HG02973 (cell line): ENCODE results near the gene FRMPD4.
"Not testable (repeated sequence)": the region's sequence is repeated elsewhere in the genome, so short reads cannot be mapped to it uniquely, and the experiment has no call there.

ENCODE experiments used
- ATAC-seq: cut with Tn5 transposase; IDR thresholded peaks from one replicate; pipeline ENCODE4 v1.9.1; 2021; ENCODE audit warnings: moderate library complexity; ENCODE audit not compliant: unreplicated experiment

Gene FRMPD4

DNA sequence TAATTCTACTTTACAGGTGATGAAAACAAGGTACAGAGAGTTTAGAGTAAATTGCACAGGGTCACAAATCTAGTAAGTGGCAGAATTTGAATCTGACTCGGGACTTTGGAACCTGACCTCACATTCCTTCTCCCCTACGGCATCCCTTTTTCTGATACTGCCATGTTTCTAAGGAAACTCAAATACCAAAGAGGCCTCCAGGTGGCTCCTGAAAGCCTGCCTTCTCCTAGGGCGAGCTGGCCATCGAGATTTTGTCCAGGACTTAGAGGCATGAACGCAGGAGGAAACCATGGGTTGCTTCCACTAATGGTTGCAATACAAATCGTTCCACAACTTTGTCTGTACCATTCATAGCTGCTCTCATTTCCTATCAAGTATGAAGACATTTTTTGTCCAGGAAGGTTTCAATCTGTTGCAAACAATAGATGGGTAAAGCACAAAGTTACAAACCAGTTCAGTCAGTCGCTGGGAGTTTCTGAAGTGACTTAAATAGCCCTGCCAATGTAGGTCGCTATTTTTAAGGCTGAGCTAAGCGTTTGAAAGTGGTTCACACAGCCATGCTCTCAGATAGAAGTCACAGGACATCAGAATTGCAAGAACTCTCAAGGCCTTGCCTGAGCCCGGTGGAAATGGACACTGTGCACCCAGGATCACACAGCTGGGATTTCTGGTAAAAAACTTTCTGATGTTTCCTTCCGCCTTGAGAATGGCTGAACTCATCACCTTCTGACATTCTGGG lies 356.3 kb downstream of the FRMPD4 start:
- ATAC-seq: no peak

DNA sequence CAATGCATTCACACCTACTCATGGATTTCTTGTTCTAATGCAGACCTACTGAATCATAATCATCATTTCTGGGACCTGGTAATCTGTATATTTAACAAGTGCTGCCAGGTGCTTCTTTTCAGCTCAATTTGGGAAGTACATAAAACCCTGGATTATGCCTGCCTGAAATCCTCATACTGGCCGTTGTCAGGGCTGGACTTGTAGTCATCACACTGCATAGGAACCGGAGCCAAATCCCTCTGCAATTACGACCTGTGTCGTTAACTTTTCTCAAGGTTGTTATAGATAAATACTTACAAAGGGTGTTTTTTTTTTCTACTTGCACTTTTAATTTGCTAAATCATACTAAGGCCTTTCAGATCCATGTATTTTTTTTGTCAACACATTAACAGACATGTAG lies 358.1 kb downstream of the FRMPD4 start:
- ATAC-seq: no peak

DNA sequence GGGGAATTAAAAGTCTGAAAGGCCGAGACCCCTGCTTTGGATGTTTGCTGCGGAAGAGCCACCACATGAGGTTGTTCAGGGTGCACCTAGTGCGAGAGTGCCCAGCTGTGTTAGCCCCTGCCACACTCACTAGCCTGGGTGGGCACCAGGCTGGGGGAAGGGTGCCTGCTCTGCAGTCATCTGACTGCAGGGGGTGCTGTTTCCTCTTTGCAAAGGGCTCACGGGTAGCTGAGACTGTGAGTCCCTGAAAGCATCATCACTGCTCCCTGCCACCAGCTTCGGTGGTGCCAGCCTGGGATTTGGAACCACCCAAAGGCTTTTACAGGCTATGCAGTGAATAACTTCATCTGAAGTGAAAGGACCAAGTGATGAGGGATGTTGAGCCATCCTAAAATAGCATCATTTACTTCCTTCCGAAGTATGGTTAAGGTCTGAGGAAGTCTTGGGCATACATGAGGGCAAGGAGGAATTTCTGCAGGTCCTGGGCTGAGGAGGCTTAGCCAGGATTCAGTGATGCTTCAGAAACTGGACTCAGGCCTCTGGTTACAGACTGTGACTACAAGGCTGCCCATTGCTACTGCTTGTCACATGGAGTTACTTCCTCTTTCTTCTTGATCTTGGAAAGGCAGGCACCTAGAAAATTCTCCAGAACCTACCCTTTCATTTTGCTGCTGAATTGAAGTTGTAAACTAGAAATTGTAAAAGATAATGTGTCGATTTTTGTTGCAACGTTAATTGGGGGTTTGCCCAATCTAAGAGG lies 359.7 kb downstream of the FRMPD4 start:
- ATAC-seq: no peak

DNA sequence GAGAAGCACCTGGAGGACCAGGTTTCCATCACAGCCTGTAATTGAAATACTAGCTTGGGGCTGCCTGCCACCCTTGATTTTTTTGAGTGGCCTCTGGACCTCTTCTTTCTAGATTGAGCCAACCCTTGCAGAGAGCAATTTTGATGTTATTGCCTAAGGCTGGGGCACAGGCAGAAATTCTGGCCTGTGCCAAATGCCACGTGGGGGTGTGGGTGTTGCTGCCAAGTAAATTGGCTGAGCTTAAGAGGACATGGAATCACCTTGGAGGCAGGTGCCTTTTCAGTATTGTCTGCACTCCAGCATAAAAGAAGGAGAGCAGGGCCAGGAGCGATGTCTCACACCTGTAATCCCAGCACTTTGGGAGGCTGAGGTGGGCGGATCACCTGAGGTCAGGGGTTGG lies 366.9 kb downstream of the FRMPD4 start:
- ATAC-seq: no peak

DNA sequence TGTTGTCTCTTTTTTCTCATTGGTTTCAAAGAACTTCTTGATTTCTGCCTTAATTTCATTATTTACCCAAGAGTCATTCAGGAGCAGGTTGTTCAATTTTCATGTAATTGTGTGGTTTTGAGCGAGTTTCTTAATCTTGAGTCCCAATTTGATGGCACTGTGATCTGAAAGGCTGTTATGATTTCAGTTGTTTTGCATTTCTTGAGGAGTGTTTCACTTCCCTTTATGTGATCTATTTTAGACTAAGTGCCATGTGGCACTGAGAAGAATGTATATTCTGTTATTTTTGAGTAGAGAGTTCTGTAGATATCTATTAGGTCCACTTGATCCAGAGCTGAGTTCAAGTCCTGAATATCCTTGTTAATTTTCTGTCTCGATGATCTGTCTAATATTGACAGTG lies 377.1 kb downstream of the FRMPD4 start:
- ATAC-seq: peak; percentile 97

DNA sequence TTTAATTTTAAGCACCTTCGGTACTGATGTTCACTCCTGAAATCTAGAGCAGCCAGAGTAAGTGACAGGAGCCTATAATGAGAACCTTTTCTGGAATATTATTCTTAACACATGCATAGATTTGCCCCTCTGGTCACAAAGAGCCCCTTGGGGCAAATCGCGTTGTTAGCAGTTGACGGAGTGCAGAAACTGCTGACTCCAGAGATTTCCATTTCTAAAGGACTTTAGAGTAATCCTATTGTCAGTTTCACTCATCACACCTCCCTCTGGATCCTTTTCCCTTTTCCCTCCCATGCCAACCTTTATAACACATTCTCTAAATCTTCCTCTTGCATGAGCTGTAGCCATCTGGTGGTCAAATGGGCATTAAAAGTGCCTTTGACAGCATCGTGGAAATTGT lies 388.0 kb downstream of the FRMPD4 start:
- ATAC-seq: no peak

DNA sequence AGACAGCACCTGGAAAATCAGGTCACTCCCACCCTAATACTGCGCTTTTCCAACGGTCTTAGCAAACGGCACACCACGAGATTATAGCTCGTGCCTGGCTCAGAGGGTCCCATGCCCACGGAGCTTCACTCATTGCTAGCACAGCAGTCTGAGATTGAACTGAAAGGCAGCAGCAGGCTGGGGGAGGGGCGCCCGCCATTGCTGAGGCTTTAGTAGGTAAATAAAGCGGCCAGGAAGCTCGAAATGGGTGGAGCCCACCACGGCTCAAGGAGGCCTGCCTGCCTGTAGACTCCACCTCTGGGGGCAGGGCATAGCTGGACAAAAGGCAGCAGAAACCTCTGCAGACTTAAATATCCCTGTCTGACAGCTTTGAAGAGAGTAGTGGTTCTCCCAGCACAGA lies 399.8 kb downstream of the FRMPD4 start:
- not testable (repeated sequence) for ATAC-seq

DNA sequence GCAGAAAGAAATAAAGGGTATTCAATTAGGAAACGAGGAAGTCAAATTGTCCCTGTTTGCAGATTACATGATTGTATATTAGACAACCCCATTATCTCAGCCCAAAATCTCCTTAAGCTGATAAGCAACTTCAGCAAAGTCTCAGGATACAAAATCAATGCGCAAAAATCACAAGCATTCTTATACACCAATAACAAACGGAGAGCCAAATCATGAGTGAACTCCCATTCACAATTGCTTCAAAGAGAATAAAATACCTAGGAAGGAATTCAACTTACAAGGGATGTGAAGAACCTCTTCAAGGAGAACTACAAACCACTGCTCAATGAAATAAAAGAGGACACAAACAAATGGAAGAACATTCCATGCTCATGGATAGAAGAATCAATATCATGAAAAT lies 404.0 kb downstream of the FRMPD4 start:
- not testable (repeated sequence) for ATAC-seq

DNA sequence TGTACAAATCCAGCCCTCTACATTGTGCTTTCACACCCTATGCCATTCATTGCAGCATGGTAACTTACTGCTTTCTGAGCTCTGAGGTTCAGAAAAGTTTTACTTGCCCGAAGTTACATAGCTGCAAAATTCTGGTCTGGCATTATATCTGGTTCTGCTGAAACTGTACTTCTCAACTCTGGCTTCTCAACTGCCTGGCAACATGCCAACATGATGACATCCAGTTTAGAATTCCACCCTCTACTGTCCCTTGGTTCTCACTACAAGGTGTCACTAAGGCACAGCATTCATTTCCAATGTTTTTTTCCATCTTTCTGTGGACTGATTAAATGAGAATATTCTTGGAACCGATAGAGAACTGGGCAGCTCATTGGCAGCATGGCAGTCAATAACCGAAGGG lies 410.1 kb downstream of the FRMPD4 start:
- no peak for ATAC-seq

DNA sequence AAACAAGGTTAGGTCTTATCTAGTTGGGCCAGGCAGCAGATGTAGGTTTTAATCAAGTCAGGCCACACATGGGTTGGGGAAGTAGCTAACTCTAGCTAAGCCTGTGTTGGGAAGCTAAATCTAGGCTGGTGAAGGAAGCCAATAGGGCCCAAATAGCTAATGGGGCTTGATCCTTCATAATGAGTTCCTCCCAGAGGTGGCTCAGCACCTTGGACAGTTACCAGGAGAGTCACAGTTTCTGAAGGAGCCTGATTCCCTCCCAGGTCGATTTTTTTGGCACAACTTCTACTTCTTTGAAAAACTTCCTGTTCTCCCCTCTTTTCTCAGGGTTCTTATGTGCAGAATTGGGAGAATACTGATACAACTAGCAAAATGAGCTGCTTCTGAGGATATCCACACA lies 410.5 kb downstream of the FRMPD4 start:
- ATAC-seq: no peak

DNA sequence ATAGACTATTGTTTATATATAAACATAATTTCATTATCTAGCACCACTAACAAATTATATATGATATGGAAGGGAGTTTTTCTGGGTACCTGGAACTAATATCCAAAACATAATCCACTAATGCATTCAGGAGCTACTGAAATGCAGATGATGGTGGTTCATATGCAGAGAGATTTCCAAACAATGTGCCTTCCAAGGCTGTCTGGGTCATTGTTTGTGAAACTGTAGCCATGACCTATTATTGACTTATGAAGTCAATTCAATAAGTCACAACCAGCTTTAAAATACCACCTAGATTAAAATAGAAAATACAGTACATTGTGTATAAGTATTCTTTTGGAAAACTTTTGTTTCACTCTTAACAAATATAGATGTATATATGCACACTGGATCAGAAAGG lies 415.9 kb downstream of the FRMPD4 start:
- no peak for ATAC-seq

DNA sequence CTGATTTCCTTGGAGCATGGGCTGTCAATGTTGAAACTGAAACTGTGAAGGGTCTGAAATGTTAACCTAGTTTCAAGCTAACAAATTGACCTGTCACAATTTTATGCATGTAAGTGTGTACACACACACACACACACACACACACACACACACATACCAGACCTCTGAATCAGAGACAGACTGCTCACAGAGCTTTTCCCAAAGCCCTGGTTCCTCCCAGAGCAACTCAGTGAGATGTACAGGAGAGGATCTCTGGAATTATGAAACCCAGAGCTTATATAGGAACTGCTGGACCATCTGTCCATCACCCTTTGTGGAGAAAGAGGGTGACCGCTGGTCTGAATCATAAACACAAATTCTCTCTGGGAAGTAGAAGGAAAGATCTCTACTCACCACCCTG lies 424.8 kb downstream of the FRMPD4 start:
- ATAC-seq: no peak

DNA sequence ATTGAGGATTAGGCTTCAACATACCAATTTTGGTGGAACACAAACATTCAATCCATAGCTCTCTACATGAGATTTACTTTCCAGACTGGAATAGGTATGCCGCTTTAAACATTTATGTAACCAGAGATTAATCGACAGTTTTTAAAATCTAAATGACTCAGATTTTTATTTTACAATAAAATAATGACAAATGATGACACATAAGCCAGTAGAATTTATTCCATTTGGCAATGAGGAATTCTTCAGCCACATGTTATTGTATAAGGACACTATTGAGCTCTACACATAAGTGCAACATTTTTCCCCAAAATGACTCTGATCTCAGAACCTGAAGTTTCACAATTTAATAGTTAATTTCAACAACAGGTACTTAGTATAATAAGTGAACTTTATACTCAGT lies 425.9 kb downstream of the FRMPD4 start:
- no peak for ATAC-seq

DNA sequence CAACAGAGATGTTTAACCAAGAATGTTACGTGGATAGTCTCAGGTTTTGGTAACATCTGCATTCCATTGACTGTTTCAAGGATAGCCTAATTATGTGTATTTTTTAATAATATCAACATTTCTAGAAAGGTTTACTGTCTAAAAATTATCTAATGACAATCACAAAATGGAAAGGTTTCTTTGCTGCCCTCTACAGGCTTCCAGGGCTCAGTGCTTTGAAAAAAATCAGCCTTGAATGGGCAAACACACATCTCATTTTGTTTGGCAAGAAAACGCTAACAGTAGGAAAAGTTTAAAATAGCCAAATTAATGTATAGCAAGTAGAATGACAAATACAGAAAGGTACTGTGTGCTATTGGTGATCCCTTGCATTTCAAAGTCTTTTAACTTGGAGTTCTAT lies 429.6 kb downstream of the FRMPD4 start:
- ATAC-seq: no peak

DNA sequence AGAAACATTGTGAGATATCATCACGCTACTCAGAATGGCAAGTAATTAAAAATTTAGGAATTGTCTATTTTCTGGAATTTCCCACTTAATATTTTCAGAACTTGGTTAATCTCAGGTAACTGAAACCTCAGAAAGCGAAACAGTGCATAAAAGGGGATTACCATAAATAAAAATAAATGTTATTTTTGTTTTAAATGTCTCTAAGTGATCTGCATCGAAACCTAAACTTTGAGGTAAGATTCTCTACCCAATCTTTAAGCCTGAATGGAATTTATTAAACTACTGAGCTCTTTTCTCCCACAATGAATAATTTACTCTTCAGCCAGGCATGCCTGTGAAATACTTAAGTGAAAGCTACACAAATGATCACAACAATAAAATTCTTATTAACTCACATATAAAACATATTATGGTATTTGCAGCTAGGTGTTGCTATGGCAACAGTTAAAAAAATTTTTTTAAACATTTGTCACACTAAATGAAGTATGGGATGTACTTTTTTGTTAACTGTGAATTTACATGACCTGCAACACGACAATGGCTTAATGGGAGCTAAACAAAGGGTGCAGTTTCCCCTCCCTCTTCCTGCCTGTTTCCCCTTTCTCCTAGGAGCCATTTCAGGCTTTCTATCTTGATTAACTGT lies 432.7 kb downstream of the FRMPD4 start:
- no peak for ATAC-seq

DNA sequence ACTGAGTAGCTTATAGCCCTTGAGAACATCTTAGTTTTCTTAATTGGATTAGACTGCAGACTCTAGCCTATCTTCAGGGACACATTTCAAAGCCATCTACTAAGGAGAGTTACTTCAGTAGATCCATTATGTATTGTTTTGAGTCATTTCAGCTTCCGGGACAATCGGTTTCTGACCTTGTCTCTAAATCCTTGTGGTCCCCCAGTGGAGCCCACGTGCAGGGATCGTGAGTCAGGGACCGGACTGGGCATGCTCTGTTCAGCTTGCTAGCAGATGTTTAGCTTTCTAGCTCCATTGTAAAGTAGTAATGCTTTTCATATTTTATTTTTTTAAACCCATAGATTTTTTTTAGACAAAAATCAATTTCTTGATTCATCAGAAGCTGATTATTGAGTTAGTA lies 441.0 kb downstream of the FRMPD4 start:
- no peak for ATAC-seq

DNA sequence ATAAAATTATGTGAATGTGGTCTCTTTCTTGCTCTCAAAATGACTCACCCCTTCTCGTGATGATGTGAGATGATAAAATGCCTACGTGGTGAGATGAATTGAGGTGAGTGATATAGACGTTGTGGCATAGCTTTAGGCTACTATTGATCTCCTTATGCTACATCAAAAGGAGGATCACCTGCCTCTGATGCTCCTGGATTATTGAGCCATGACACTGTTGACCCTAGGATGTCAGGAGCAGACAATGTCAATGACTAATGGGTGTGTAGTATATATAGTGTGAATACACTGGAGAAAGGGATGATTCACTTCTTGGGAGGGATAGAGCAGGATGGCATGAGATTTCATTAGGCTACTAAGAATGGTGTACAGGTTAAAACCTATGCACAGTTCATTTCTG lies 442.3 kb downstream of the FRMPD4 start:
- ATAC-seq: no peak

DNA sequence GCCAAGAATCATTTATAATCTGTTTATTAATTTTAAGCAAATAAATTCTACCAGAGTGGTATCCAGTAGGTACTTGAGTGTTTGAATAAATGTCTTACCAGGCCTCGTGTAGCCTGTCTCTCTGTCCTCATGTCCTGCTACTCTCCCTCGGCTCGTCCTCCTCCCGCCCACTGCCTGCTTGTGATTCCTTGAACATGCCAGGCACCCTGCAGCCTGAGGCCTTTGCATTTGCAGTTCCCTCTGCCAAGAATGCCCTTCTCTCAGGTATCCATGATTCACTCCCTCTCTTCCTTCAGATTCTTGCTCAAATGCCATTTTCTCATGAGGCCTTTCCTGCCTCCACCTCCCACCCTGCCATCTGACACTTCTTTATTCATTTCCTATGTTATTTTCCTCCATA lies 443.3 kb downstream of the FRMPD4 start:
- no peak for ATAC-seq

DNA sequence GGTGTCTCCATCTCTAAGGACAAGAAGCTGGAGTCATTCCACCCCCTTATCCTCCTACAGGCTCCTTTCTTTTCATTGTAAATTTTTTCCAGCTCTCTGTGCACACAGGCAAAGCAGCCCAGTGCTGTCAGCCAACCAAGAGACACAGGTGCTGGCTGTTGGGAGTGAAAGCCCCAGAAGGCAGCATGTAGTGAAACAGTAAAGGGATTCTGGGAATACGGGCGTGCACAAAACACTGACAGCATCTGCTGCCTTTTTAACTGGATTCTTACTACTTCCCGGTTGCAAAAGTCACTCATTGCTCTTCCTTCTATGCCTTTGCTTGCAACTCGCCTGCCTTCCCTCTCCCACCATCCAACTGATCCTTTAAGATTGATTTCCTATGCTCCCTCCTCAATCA lies 444.4 kb downstream of the FRMPD4 start:
- no peak for ATAC-seq

DNA sequence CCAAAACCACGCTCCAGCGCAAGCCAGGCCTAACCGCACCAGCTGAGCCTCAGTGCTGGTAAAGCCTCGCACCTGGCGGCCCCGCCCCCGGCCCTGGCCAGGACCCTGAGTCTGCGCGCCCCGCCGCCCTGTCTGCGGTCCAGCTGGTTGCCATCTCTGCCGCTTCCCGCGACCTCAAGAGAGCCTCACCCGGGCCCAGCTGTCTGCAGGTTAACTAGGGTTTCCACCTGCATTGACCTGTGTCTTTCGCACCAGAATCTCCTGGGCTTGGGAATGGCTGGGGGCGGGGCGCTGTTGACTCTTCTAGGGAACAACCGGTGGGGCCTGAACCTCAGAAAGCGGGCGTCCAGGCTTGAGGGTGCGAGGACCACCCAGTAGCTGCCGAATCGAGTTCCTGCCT lies 445.3 kb downstream of the FRMPD4 start:
- ATAC-seq: no peak

DNA sequence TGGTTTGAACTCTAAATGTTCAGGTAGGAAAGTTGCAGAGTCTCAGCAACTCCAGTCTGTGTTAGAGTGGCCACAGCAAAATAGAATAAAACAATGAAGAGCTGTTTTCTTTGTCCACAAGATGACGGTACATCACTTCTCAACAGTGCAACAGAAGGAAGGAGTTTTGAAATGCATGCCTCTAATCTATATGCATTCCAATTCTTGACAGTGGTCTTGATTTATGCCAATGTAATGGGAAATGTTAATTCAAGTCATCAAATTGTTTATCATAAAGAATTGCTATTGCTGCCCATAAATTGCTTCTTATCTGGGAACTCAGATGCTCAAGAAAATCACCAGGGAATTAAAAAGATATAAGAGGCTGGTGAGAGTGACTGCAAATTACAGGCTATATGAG lies 457.4 kb downstream of the FRMPD4 start:
- no peak for ATAC-seq

DNA sequence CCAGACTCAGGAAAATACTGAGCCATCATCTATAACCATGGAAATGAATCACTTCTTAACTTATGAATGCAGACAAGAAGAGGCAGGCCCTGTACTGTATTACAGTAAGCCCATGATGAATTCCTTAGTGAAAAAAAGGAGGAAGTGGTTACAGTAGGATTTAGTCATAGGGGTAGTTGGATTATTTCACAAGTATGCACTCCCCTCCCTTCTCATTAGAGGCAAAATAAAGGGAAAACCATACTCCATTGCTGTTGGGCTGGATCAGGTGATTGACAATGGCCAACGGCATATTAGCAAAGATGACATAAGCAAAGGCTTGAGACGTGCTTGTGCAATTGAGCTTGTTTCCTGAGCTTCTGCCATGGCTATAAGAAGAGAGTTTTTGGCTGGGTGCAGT lies 471.8 kb downstream of the FRMPD4 start:
- no peak for ATAC-seq
